Stimulated activated CD8-positive, alpha-beta memory T cell treated with anti-CD3 and anti-CD28 coated beads, Interleukin-12 subunit alpha, Interleukin-12 subunit beta, amount 100 ng/mL, for 4 hours (primary cell): ENCODE data around the gene SLC6A8.
"Not testable (repeated sequence)": the region's sequence is repeated elsewhere in the genome, so short reads cannot be mapped to it uniquely, and the experiment has no call there.

Experiments
- DNase-seq: peaks from one replicate; pipeline ENCODE4 v3.0.0-alpha.2; 2020; ENCODE audit warnings: low read depth

SLC6A8 gene

DNA sequence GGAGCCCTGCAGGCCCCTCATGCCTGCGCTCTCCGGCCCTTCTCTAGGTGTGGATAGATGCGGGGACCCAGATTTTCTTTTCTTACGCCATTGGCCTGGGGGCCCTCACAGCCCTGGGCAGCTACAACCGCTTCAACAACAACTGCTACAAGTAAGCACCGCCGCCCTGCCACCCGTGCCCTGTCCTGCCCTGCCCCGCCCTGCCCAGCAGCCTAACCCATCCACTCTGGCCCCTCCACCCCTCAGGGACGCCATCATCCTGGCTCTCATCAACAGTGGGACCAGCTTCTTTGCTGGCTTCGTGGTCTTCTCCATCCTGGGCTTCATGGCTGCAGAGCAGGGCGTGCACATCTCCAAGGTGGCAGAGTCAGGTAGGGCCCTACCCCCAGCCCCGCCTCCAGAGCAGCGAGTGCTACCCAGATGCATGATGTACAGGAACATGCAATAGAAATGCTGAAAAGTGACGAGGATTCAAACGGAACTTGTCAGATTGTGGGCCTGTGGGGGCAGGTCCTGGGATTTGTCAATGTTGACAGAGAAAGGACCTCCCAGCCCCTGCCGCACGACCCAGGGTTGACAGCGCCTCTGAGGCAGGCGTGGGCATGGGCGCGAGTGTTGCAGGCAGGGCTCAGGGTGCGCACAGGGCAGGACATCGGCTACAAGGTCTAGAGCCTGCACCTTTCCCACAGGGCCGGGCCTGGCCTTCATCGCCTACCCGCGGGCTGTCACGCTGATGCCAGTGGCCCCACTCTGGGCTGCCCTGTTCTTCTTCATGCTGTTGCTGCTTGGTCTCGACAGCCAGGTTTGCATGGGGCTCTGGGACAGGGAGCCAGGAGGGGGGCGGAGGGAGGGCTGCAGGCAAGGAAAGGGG, 5.7 kb downstream of the SLC6A8 start:
- no peak for DNase-seq

DNA sequence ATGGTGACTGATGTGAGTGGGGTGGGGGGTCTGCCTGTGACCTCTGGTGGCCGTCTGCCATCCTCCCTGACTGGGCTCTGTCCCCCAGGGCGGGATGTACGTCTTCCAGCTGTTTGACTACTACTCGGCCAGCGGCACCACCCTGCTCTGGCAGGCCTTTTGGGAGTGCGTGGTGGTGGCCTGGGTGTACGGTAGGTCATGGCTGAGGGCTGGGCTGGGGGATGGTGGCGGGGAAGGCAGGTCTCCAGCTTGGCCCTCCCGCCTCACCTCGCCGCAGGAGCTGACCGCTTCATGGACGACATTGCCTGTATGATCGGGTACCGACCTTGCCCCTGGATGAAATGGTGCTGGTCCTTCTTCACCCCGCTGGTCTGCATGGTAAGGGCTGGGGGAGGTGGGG, 6.5 kb downstream of the SLC6A8 start:
- not testable (repeated sequence) for DNase-seq

DNA sequence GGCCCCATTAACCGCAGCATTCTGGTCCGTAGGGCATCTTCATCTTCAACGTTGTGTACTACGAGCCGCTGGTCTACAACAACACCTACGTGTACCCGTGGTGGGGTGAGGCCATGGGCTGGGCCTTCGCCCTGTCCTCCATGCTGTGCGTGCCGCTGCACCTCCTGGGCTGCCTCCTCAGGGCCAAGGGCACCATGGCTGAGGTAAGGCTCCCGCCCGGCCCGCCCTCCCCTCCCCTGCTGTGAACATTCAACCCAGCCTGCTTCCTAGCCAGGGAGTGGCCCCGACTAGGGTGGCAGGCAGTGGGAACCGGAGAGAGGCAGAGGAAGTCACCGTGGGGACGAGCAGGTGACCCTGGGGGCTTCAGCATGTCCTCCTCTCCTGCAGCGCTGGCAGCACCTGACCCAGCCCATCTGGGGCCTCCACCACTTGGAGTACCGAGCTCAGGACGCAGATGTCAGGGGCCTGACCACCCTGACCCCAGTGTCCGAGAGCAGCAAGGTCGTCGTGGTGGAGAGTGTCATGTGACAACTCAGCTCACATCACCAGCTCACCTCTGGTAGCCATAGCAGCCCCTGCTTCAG, 7.1 kb downstream of the SLC6A8 start:
- no peak for DNase-seq

DNA sequence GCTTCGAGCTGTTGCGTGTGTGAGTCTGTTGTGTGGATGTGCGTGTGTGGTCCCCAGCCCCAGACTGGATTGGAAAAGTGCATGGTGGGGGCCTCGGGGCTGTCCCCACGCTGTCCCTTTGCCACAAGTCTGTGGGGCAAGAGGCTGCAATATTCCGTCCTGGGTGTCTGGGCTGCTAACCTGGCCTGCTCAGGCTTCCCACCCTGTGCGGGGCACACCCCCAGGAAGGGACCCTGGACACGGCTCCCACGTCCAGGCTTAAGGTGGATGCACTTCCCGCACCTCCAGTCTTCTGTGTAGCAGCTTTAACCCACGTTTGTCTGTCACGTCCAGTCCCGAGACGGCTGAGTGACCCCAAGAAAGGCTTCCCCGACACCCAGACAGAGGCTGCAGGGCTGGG, 8.4 kb downstream of the SLC6A8 start:
- DNase-seq: no peak

DNA sequence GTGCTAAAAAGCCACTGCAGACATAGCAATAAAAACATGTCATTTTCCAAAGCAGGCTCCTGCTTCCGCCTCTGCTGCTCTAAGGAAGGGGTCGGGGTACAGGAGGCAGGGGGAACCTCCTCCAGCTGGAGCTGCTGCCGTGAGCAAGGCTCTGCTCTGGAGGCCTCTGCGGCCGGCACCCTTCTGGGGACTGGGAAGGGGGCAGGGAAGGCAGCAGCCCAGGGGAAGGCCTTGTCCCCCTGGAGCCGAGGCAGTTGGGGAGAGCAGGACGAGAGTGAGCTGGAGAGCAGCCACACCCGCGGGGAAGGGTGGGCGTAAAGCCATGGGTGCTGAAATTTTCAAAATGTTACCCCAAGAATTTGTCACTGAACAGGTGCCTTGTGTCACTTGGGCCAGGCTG, 8.8 kb downstream of the SLC6A8 start:
- DNase-seq: not testable (repeated sequence)

DNA sequence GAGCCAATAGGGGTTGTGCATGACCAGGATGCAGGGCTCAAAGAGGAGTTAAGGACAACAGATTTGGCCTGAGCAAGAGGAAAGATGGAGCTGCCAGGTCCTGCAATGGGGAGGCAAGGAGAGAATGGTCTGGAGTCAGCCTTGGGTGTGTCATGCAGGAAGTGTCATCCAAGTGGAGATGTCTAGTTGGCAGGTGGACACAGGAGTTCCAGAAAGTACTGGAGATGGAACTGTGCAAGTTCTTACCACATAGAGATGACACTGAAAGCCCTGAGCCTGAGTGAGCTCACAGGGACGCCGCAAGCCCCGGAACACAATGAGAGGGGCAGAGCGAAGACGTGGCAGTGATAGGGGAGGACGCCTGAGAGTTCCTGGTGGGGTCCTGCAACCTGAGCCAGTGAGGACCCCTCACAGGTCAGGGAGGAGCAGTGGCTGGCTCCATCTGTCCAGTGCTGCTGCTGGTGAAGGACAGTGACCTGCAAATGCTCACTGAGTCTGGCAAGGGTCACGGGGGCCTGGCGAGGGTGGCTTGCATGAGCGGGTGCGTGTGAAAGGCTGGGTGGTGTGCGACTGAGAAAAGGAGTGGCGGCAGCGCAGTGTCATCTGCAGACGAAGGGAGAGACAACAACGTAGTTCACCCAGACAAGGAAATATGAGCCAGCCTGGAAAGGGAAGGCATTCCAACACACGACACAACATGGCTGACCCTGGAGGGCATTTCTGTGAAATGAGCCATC, 9.4 kb downstream of the SLC6A8 start:
- DNase-seq: not testable (repeated sequence)

DNA sequence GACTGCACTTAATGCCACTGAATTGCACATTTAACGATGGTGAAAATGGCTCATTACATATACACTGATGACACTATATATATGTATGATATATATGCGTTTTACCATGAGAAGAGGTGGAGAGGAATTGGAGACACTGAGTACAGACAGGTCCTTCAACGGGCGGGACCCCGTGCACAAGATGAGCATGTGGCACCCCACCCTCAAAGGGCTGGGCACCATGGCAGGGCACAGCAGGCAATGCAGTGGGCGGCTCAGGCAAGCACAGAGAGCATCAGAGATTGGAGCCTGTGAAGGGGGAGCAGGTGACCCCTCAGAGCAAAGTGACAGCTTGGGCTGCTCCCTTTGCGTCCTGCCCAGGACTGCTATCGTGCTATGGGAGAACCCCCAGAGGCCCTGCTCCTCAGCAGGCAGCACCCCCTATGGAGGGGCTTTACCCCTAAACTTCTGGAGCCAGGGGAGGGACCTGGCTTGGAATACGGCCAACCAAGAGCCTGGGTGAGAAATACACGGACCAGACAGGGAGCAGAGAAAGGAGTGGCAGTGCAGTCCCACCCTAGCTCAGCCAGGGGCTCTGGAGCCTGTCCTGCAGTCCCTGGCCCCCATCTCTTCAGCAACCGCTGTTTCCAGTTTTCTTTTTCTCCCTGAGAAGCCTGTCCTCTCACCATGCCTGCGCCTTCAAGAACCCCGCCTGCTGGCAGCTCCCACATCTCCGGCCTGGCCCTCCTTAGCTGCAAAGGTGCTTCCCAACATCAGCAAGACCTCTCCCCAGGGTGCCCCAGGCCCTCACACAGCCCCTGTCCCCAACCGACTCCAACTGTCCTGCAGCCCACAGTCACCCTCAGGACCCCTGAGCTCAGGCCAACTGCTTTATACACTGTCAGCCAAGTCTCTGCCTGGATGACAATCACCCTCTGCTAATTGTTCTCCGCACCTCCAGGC, 10.5 kb downstream of the SLC6A8 start:
- DNase-seq: no peak

DNA sequence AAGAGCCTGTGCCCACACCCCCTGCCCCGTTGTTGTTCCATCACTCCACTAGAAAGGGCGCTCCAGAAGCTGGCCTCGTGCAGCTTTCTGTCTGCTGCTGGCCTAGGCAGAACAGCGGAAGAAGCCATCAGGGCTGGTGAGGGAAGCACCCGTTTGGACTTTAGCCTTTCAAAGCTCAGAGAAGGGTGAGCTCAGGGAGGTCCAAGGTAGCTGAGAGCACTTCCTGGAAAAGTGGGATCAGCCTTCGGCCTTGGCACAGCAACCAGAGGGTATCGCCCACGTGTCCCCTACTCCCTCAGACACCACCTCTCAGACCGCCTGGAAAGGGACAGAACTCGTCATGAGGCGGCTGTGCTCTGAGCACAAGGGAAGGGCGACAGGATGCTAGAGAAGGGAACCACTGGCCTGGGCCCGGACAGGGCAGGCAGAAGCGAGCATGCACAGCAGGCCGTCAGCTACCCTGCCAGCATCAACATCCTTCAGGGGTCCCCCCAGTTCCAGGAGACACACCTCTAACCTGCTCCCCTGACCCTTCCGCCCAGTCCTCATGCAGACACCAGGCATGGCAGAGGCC, 11.6 kb downstream of the SLC6A8 start:
- DNase-seq: not testable (repeated sequence)

DNA sequence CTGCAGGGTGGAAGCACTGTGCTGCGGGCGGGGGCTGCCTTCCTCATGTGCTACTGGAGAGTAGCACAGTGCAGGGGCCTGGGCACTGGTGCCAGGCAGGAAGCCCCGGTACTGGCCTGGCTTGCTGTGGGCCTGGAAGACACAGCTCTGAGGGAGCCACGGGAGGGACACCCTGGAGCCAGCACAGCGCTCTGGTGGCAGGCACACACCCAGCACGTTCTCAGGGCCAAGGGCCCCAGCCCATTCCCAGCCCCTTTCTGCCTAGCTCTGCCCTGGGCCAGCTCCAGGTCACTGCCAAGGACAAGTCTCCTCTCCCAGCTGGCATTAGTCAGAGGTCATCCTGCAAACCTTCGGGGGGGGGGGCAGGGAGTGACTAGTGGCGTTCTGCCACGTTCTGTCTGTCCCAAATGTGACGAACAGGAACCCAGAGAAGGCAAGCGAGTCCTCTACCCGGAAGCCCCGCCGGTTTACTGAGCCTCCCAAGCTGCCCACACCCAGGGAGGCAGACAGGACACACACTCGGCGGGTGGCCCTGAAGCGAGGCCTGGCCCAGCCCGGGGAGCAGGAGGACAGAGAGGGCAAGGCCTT, 12.2 kb downstream of the SLC6A8 start:
- DNase-seq: not testable (repeated sequence)

DNA sequence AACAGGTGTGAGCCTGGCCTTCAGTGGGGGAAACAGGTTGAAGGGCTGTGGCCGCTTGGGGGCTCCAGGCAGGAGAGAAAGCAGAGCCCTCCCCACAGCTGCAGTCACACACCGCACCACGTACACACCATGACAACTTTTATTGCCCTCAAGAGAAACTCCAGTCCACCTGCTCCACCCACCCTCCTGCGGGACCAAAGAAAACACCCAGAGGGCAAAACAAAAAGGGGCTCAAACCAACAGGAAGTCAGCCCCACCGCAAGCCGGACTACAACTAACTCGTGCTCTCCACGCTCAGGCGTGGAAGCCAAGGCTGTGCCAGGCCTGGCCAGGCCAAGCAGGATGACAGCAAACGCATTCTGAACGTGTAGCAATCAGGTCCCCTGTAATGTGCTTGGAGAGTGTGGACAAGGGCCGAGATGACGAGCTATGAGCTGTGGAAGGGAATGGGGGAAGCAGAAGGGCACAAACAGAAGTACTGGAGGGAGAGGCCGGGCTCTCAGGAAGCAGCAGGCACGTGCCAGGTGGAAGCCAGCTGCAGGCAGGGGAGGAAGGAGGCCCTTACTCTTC, 12.7 kb downstream of the SLC6A8 start:
- DNase-seq: no peak

DNA sequence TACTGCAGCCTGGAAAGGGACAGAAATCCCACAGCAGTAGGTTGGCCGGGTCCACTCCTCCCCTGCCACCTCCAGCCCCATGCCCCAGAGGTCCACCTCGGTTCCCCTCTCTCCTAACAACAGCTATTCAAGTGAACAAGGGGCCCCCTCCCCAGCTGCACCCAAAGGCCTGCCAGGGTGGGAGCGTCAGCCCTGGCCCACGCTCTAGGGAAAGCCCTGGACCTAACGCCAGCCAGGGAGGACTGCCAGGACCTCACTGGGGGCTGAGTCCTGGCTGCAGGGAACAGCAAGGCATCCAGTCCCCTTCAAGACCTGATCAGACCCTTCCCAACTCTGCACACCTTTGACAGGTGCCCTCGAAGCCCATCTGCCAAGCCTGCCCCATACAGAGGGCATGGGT, 13.2 kb downstream of the SLC6A8 start:
- DNase-seq: no peak

DNA sequence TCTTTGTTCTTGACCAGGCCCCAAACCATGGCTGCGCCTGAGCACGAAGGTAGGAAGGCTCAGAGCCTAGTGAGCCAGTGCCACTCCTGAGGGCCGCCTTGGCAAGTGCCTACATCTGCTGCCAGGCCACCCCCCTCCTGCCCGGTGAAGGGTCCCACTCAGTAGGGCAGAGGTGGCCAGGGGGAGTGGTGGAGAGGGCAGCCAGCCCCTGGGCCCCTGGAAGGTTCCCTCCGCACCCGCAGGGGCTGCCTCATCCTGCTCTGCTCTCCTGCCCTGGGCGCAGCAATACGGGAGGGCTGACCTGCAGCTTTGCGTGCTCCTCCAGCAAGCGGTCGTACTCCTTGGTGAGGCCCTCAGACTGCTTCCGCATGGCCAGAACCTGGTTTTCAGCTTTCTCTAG, 14.0 kb downstream of the SLC6A8 start:
- DNase-seq: no peak

DNA sequence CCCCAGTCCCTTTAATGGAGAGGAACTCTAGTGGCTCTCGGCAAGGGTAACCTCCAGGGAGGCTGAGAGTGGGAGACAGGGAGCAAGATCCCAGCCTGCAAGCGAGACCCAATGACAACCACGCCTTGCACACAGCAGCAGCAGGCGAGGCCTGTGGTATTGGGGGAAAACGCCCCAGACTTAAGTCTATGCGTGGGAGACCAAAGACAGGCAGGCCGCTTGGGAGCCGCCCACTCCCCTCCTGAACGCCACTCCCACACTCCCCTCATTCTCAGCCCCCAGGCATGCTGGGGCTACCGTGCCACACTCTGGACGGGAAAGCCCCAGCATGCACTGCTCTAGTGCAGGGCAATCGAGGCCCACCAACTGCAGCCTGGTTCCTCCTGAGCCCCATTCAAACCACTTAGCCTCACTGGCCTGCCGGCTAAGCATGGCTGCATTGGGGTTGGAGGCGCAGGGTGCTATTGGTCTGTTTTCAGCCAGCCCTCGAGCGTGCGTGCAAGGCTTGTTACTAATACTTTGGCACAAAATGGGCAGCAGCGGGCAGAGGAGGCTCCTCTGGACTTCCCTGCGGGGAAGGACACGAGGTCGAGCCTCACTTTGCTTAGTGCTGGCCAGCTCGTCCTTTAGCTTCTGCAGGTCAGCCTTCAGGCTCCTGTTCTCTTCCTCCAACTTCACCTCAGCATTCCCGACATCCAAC, 14.8 kb downstream of the SLC6A8 start:
- no peak for DNase-seq

DNA sequence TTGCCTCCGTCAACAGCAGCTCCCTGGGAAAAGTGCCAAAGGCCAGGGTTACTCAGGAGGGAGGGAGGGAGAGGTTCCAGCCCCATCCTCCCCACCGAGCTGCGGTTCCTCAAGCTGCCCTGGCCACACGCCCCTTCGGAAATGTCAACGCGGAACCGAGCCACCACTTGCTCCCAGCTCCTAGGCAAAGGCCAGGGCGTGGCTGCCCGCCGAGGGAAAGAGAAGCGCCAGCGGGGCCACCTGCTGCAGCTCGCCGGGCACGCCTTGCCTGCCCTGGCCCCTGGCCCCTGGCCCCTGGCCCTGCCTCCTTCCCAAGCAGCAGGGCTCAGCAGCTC, 15.3 kb downstream of the SLC6A8 start:
- DNase-seq: no peak

DNA sequence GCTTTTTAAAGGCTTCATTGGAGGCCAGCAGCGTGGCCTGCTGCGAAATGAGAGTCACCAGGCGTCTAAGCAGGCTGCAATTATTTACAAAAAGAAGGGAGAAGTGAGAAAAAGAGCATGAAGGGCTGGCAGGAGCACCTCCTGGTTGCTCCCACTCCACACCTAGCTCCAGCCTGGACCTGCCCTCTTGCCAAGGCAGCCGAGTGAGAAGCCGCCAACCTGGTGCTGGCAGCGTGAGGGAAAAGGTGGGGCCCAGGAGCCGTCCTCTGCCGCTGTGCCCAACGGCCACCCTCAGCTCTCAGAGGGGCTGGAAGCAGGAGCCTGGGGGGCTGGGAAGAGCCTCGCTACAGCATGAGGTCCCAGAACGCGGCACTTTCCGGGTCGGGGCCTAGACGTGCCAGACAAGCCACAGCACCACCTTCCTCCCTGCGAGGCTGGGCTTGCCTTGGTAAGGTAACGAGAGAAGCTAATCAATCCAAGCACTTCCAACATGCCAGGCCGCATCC, 16.3 kb downstream of the SLC6A8 start:
- no peak for DNase-seq

DNA sequence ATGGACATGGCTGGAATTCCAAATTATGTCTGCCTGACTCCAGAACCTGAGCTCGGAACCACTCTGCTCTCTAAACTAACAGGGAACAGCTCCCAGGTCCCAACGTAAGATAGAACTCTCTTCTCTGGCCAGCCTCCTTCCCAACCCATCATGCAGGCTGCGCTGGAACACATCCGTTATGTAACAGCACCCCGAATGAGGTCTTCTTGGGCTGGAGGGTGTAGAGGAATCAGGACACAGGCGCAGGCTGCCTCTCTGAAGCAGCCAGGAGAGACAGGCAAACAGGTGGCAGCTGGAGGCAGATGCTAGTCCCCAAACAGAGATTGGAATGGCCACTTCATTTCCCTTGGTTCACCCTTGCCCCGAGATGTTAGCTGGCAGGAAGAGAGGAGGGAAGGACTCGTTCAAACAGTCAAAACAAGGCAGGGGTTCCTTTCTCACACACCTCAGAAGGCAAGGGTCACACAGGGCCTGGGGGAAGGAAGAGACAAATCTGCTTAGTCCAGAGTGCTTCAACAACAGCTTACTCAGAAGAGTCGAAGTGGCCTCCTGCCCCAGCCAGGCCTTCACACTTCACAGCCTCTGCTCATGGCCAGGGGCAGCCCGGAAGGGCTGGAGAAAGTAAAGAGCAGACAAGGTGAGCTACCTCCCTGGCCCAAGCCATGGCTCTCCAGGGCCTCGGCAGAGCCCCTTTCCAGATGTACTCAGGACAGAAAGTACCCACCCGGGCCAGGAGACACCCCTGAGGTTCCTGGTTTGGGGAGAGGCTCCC, 17.1 kb downstream of the SLC6A8 start:
- not testable (repeated sequence) for DNase-seq

DNA sequence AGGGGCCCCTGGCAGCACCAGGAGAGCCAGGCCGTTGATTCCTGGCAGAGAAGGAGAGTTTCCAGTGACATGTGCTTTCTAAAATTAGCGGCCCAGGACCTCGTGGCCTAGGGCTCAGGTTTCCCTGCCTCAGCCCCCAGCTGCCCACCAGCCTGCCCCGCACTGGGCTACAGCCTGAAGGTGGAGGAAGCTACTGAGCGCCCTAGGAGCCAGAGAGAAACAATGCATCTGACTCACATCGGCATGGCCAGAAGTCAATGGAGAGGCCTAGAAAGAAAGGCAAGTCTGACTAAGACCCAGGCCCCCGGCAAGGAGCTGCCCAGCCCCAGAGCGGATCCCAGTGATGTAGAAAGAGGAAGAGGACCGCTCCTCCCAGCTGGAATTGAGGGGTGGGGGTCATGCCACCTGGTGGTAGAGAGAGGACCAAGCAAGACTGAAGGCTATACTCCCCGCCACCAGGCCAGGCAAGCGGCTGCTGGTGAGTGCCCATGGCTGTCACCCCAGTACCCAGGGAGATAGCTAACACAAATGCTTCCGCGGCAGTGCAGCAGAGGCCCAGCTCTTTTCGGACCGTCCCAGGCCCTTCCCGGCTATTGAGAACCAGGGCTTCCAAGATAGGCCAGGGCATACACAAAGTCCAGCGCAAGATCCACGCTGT, 17.8 kb downstream of the SLC6A8 start:
- DNase-seq: not testable (repeated sequence)

DNA sequence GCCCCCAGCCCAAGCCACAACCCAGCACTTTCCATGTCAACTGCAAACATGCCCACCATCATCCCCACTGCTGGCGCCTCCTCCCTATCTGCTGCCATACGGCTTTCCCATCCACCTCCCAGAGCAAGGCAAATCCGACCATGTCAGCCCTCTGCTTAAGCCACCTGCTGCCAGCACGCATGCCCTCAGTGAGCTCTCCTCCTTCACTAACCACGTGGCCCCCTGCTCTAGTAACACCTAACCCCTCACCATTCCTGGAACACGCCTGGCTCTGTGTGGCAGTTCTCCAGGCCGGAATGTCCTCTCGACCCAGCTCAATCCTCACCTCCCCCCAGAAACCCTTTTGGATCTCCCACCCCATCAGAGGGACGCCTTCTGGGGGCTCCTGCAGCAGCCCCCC, 19.1 kb downstream of the SLC6A8 start:
- no peak for DNase-seq

DNA sequence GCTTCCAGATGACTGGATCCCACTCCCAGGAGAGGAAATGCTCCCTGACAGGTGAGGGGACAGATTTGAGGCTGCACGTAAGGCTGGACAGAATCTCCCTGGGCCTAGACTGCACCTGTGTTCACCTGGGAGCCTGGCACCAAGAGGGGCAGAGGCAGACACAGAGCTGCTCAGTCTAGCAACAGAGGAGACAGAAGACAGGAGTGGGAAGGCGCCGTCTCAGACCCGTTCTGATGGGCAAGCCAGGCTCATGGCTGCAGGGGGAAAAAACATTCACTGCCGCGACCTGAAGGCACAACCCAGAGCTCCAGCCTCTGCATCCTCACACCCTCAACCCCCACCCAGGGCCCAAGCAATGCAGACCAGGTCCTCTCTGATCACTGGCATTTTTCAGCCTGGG, 19.7 kb downstream of the SLC6A8 start:
- DNase-seq: no peak
